Right lobe of liver (tissue), 6 donors: ENCODE results near the gene RSPH6A. TPM values are rescaled to one million over a fixed set of nuclear protein-coding genes. Genes with fewer than 3 reads are reported as not detected.

Experiments
- ATAC-seq, 4 donors: fragments of 200-7000 bp; cut with Tn5 transposase; one replicate each; pipeline ENCODE4 v1.9.1; 2020; ENCODE audit warnings: mild to moderate bottlenecking in 4 of 4, moderate library complexity in 4 of 4
- DNase-seq, 3 donors: peaks; one replicate each; pipeline ENCODE4 v3.0.0-alpha.2; 2020
- H3K27ac ChIP-seq, 3 donors: fragments of 200-600 bp; one replicate each; pipeline ENCODE4 v1.8.0; 2022
- H3K27me3 ChIP-seq, 2 donors: fragments of 200-600 bp; one replicate each; pipeline ENCODE4 v1.8.0; 2022
- H3K36me3 ChIP-seq, 4 donors: fragments of 200-600 bp; sonication (generic) in 1 of 4; one replicate each; pipeline versions ENCODE4 v1.5.1 to v1.8.0; 2017 to 2022; ENCODE audit warnings: control low read depth in 1 of 4
- H3K4me1 ChIP-seq, 4 donors: fragments of 200-600 bp; sonication (generic) in 1 of 4; one replicate each; pipeline versions ENCODE4 v1.5.1 to v1.8.0; 2017 to 2022; ENCODE audit warnings: control low read depth in 1 of 4
- H3K4me3 ChIP-seq, 3 donors: fragments of 200-600 bp; one replicate each; pipeline ENCODE4 v1.8.0; 2022
- H3K9me3 ChIP-seq, 4 donors: fragments of 200-600 bp; sonication (generic) in 1 of 4; one replicate each; pipeline versions ENCODE4 v1.5.1 to v1.8.0; 2017 to 2022; ENCODE audit warnings: control low read depth in 1 of 4
- POLR2A ChIP-seq: fragments of 450-650 bp; IDR thresholded peaks from one replicate; pipeline ENCODE4 v1.6.1; 2017; ENCODE audit warnings: antibody characterized with exemption, mild to moderate bottlenecking
- WGBS: methylation state at CpG from one replicate; pipeline ENCODE4 v1.1.6; 2018; ENCODE audit warnings: low coverage, low lambda C conversion rate; ENCODE audit not compliant: insufficient coverage; ENCODE audit errors: missing lambda C conversion rate; 5-methylcytosine and 5-hydroxymethylcytosine counted together
- intact Hi-C, 2 donors: fragments of 100-400 bp; cut with DNase I; formaldehyde crosslinking; loops; one replicate each; pipeline versions ENCODE4 v1.11.2 to v1.14.1; 2022
- total RNA-seq, 6 experiments: library from RNA; depleted of rRNA in 2 of 6; stranded (reverse); fragments of >200 nt in 2 of 6; fragmentation: NEBNext Ultra II Directional in 3 of 6; extraction: Animal tissue kit (Norgen Biotek cat#: 25700) in 3 of 6; gene quantifications; one replicate each; pipeline versions ENCODE4 v1.1.0 to v1.2.4, GENCODE V29; 2016 to 2023
- TF ChIP-seq, protein P1 (sequence below), 4 donors: fragments of 200-600 bp in 3 of 4; fragments of 450-650 bp in 1 of 4; IDR thresholded peaks; one replicate each; pipeline versions ENCODE4 v1.5.1 to v1.8.0; 2016 to 2022; ENCODE audit warnings: antibody characterized with exemption in 4 of 4, mild to moderate bottlenecking in 2 of 4
- donor health status: DM: no; HTN: yes; CAD: no.
- donor health status: DM: no; HTN: no; CAD: no.
- donor health status: DM: no; HTN: no; CAD: no.
- donor health status: DM: no; HTN: yes; CAD: no.
- donor health status: DM: no; HTN: yes; CAD: no.

Gene RSPH6A
- total RNA-seq, 6 experiments from 2014 or later, result not detected

DNA sequence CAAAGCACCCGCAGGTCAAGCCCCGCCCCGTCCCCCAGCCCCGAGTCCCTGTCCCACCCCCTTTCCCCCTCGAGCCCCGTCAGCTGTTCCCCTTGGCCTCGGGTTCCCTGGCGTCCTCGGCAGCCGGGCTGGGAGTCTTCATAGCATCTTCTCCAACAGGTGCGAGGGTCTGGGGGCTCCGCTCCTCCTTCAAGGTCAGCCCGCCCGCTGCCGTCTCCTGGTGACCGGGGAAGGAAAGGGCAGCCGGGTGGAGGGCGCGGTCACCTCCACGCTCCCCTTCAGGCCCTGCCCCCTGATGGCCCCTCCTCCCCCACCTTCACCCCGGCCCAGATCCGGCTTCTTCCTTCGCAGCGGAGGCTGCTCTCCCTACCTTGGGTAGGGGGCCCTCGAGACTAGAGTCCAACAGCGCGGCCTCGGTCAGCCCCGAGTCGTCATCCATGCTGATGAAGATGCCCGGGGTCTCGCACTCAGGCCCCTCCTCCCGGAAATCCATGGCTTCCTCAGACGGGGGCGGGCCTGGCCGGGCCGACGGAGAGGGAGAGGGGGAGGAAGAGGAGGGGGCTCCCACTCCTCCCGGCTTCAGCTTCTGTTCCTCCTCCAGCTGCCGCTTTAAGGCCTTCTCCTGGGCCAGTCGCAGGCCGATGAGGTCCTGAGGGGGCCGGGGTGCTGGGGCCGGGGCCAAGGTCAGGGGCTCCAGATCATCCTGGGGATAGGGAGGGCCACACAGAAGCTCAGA, 541 bp upstream of the RSPH6A start:
- TF ChIP-seq POLR2A, result no peak
- TF ChIP-seq, protein P1, sequence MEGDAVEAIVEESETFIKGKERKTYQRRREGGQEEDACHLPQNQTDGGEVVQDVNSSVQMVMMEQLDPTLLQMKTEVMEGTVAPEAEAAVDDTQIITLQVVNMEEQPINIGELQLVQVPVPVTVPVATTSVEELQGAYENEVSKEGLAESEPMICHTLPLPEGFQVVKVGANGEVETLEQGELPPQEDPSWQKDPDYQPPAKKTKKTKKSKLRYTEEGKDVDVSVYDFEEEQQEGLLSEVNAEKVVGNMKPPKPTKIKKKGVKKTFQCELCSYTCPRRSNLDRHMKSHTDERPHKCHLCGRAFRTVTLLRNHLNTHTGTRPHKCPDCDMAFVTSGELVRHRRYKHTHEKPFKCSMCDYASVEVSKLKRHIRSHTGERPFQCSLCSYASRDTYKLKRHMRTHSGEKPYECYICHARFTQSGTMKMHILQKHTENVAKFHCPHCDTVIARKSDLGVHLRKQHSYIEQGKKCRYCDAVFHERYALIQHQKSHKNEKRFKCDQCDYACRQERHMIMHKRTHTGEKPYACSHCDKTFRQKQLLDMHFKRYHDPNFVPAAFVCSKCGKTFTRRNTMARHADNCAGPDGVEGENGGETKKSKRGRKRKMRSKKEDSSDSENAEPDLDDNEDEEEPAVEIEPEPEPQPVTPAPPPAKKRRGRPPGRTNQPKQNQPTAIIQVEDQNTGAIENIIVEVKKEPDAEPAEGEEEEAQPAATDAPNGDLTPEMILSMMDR (IDR thresholded peaks at IDR 0.05), result no peak
- Histone ChIP-seq H3K4me1 (no peaks in the 10 kb centered on the region), H3K27me3 (no peaks in the 10 kb centered on the region), H3K27ac (no peak overlapping the region), H3K36me3 (no peaks in the 10 kb centered on the region), H3K4me3 (no peak overlapping the region), H3K9me3 (no peaks in the 10 kb centered on the region)
- WGBS, result 38% methylated on average over 17 of the region's 44 CpGs
- intact Hi-C loops, result loop anchor here (10.0 kb wide), 2 partner anchors 69 to 79 kb away; partner anchors contain the start of gene IRF2BP1 (in 1 of the 2)
- no peak for DNase-seq
- no peak for ATAC-seq

DNA sequence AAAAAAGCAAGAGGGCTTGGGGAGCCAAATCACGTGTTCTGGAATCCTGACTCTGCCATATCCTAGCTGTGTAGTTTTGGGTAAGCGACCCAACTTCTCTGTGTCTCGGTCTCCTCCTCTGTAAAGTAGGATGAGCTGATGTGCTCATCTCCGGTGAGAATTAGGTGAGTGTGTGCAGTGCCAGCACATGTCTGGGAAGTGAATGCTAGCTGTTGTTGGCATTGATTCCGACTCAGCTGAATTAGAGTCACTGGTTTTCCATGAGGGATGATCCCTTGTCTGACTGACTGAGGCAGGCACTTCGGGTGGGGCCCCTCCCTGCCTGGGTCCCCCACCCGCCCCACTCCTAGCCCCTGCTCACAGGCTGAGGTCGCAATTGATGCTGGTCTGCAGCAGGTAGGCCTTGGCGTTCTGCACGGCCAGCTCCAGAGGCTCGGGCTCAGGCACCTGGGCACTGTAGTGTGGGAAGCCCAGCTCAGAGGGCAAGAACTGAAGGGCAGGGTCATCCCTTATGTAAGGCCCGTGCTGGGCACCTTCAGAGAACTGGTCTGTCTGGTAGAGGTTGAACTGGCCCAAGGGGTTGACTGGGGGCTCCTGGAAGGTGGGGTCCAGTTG, 835 bp downstream of the RSPH6A start:
- no peak for ATAC-seq
- WGBS, result 83% methylated on average over 7 of the region's 12 CpGs
- Histone ChIP-seq H3K27ac (no peak overlapping the region), H3K9me3 (no peaks in the 10 kb centered on the region), H3K27me3 (no peaks in the 10 kb centered on the region), H3K4me3 (no peak overlapping the region), H3K4me1 (no peaks in the 10 kb centered on the region), H3K36me3 (no peaks in the 10 kb centered on the region)
- intact Hi-C loops, result loop anchor here (10.0 kb wide), 2 partner anchors 71 to 81 kb away; partner anchors contain the start of gene IRF2BP1 (in 1 of the 2)
- TF ChIP-seq, protein P1 (IDR thresholded peaks at IDR 0.05), result no peak
- no peak for TF ChIP-seq POLR2A
- no peak for DNase-seq

DNA sequence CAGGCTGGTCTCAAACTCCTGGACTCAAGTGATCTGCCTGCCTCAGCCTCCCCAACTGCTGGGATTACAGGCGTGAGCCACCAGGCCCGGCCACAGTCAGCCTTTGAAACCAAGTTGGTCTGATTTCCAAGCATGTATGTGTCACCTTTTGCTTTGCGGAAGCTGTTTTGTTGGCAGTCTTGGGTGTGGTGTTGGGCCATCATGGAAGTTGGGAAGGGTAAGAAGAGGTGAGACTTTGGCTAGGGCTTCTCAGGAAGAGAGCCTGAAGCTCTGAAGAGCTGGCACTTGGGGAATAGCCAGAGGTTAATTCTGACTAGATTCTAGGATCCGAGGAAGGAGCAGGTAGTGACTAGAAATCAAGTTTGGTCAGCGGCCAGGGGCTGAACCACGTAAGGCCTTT, 2.8 kb downstream of the RSPH6A start:
- H3K27ac ChIP-seq, result no peak overlapping the region
- TF ChIP-seq POLR2A, result no peak
- TF ChIP-seq, protein P1 (IDR thresholded peaks at IDR 0.05), result no peak
- no peak overlapping the region for H3K4me3 ChIP-seq
- 79% methylated on average over 4 of the region's 6 CpGs for WGBS
- no peaks in the 10 kb centered on the region for H3K4me1 ChIP-seq
- DNase-seq (no peak), ATAC-seq (no peak)
- H3K36me3 ChIP-seq, result no peaks in the 10 kb centered on the region
- H3K27me3 ChIP-seq, result no peaks in the 10 kb centered on the region
- H3K9me3 ChIP-seq, result no peaks in the 10 kb centered on the region
- intact Hi-C loops, result loop anchor here (10.0 kb wide), 2 partner anchors 73 to 83 kb away; partner anchors contain the start of gene IRF2BP1 (in 1 of the 2)

DNA sequence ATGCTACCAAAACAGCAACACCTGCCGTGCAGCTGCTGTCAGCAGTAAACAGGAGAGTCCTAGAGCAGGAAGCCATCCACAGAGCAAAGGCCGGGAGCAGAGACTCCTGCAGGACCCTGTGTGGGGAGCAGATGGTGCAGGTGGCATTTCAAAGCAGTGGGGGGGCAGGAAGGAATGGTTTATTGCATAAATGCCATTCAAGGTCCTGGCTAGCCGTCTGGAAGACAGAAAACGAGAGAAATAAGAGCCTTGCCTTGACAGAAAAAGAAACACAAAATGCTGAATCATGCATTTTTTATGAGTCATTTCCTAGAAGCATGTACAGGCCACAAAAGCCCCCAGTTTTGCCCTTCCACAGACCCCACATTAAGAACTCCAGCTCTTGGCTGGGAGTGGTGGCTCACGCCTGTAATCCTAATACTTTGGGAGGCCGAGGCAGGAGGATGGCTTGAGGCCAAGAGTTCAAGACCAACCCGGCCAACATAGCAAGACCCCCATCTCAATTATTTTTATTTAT, 5.4 kb downstream of the RSPH6A start:
- Histone ChIP-seq H3K4me1 (no peaks in the 10 kb centered on the region), H3K9me3 (no peaks in the 10 kb centered on the region), H3K36me3 (no peaks in the 10 kb centered on the region), H3K27me3 (no peaks in the 10 kb centered on the region), H3K27ac (no peak overlapping the region), H3K4me3 (no peak overlapping the region)
- DNase-seq (no peak), ATAC-seq (no peak)
- WGBS, result 51% methylated on average over 6 of the region's 7 CpGs
- no peak for TF ChIP-seq POLR2A
- TF ChIP-seq, protein P1 (IDR thresholded peaks at IDR 0.05), result no peak
- intact Hi-C loops, result loop anchor here (10.0 kb wide), 2 partner anchors 75 to 85 kb away; partner anchors contain the start of gene IRF2BP1 (in 1 of the 2)
